OCI-LY1 (cell line): ENCODE measurements around the gene MRPL39.

Source experiments
- CTCF ChIP-seq: fragments of 200-600 bp; sonication (generic), shearing (Covaris generic); IDR thresholded peaks from 2 replicates; pipeline ENCODE4 v1.5.1; 2017; ENCODE audit warnings: mild to moderate bottlenecking, antibody characterized with exemption, low read length, moderate library complexity, mixed read lengths
- EZH2 ChIP-seq: fragments of 200-600 bp; sonication (generic), shearing (Covaris generic); IDR thresholded peaks from 2 replicates; pipeline ENCODE4 v1.8.0; 2017; ENCODE audit warnings: borderline replicate concordance, mixed run types, mild to moderate bottlenecking, antibody characterized with exemption, low read length, moderate library complexity, mixed read lengths

DNA sequence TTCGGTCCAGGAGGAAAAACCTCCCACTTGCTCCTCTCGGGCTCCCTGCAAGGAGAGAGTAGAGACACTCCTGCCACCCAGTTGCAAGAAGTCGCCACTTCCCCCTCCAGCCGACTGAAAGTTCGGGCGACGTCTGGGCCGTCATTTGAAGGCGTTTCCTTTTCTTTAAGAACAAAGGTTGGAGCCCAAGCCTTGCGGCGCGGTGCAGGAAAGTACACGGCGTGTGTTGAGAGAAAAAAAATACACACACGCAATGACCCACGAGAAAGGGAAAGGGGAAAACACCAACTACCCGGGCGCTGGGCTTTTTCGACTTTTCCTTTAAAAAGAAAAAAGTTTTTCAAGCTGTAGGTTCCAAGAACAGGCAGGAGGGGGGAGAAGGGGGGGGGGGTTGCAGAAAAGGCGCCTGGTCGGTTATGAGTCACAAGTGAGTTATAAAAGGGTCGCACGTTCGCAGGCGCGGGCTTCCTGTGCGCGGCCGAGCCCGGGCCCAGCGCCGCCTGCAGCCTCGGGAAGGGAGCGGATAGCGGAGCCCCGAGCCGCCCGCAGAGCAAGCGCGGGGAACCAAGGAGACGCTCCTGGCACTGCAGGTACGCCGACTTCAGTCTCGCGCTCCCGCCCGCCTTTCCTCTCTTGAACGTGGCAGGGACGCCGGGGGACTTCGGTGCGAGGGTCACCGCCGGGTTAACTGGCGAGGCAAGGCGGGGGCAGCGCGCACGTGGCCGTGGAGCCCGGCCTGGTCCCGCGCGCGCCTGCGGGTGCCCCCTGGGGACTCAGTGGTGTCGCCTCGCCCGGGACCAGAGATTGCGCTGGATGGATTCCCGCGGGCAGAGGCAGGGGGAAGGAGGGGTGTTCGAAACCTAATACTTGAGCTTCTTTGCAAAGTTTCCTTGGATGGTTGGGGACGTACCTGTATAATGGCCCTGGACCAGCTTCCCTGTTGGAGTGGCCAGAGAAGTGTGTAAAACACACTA, 45.3 kb downstream of the MRPL39 start:
- TF ChIP-seq CTCF (no peak), EZH2 (no peak)
